Prostate gland (tissue), 2 donors: Measurements from ENCODE around the gene TOGARAM1.

ENCODE experiments used
- POLR2AphosphoS5 ChIP-seq: sonication (generic); formaldehyde crosslinking; IDR thresholded peaks from one replicate; pipeline ENCODE4 v1.6.1; 2017; ENCODE audit warnings: antibody characterized with exemption
- TF ChIP-seq, protein P1 (sequence below), 4 experiments: fragments of 200-600 bp in 2 of 4; fragments of 450-650 bp in 2 of 4; sonication (generic) in 2 of 4; IDR thresholded peaks; 1 replicate in 3 of 4; 2 replicates in 1 of 4; pipeline ENCODE4 v1.5.1; 2016 to 2019; ENCODE audit warnings: antibody characterized with exemption in 4 of 4, mild to moderate bottlenecking in 2 of 4, moderate library complexity in 2 of 4

DNA sequence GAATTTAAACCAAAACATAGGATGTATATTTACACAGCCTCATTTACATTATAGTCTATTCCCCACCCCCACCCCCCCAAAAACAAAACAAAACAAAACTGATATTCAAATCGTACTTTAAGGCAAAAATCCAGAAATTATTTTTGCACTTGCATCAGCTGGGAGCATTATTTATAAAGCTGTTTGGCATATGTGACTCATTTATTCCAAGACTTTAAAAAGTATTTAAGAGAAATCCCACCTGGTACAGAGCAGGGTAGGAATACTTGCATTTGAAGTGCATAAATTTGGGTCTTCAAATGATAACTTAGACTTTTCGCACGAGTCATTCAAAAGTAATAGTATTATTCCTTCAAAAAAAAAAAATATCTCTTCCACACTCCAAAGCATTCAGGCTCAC, 1.3 kb upstream of the TOGARAM1 start:
- TF ChIP-seq, protein P1, sequence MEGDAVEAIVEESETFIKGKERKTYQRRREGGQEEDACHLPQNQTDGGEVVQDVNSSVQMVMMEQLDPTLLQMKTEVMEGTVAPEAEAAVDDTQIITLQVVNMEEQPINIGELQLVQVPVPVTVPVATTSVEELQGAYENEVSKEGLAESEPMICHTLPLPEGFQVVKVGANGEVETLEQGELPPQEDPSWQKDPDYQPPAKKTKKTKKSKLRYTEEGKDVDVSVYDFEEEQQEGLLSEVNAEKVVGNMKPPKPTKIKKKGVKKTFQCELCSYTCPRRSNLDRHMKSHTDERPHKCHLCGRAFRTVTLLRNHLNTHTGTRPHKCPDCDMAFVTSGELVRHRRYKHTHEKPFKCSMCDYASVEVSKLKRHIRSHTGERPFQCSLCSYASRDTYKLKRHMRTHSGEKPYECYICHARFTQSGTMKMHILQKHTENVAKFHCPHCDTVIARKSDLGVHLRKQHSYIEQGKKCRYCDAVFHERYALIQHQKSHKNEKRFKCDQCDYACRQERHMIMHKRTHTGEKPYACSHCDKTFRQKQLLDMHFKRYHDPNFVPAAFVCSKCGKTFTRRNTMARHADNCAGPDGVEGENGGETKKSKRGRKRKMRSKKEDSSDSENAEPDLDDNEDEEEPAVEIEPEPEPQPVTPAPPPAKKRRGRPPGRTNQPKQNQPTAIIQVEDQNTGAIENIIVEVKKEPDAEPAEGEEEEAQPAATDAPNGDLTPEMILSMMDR (IDR thresholded peaks at IDR 0.05), result no peak
- TF ChIP-seq POLR2AphosphoS5, result no peak
